Glomerular endothelial cell (primary cell): ENCODE measurements around the gene IFRD2. TPM values are rescaled to one million over a fixed set of nuclear protein-coding genes. Genes with fewer than 3 reads are reported as not detected.
A peak's percentile ranks its signal among the peaks of the same experiment; 100 is the strongest.

Experiments
- DNase-seq: peaks from one replicate; pipeline ENCODE4 v3.0.0-alpha.2; 2011; ENCODE audit warnings: low read depth, low spot score; ENCODE audit errors: extremely low read depth
- total RNA-seq: library from RNA; depleted of rRNA; stranded (reverse); fragments of >200 nt; gene quantifications from 2 replicates; pipeline ENCODE4 v1.2.3, GENCODE V29; 2015

The IFRD2 gene
- total RNA-seq, 1 donor from 2014 or later, result 60.3 TPM

GRCh38 chr3:50302095-50303012, 10.1 kb upstream of the IFRD2 start:
- no peak for DNase-seq

GRCh38 chr3:50300681-50301254, 8.5 kb upstream of the IFRD2 start:
- no peak for DNase-seq

DNA sequence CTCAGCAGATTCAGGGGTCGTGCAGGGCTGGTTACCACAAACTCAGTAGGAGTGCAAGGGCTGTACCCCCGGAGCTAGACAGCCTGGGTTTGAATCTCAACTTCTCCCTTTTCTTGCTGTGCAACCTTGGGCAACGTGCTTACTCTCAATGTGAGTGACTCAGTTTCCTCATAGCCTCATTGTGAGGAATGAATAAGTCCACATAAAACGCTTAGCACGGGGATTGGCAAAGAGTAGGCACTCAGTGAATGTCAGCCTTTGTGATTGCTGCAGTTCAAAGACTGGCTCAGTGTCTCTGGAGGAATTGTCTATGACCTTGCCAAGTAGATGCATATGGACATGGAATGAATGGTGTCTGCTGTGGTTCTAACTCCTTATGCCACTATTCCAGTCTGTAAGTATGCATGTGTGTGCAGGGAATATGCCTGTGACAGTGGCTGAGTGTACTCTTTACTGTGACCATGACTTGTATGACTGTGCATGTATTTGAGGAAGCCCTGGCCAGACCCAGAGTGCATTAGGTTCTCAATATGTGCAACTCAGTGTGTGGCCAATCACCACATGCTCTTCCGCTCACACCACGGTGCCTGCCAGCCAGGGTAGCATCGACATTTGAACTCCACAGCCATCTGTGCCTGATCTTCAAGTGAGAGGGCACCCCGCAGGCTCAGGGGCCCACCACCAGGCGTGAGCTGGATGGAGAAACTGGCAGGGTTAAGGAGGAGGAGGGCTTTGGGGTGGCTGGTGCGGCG, 7.9 kb upstream of the IFRD2 start:
- DNase-seq, result no peak

GRCh38 chr3:50299638-50299928, 7.4 kb upstream of the IFRD2 start:
- DNase-seq, result no peak

- peak; percentile 94 for DNase-seq
Measured at GRCh38 chr3:50298836-50299637, 6.8 kb upstream of the IFRD2 start, which contains the start of the genes HYAL3 and NAA80. HYAL3 (minus strand) TSS chr3:50299405; CDS start chr3:50295602, 3,803 bp downstream. NAA80 (minus strand) TSS chr3:50299405; CDS start chr3:50297463, 1,942 bp downstream.

GRCh38 chr3:50297896-50298725, 5.9 kb upstream of the IFRD2 start:
- DNase-seq, result no peak

GRCh38 chr3:50297384-50297775, 5.2 kb upstream of the IFRD2 start:
- no peak for DNase-seq

DNA sequence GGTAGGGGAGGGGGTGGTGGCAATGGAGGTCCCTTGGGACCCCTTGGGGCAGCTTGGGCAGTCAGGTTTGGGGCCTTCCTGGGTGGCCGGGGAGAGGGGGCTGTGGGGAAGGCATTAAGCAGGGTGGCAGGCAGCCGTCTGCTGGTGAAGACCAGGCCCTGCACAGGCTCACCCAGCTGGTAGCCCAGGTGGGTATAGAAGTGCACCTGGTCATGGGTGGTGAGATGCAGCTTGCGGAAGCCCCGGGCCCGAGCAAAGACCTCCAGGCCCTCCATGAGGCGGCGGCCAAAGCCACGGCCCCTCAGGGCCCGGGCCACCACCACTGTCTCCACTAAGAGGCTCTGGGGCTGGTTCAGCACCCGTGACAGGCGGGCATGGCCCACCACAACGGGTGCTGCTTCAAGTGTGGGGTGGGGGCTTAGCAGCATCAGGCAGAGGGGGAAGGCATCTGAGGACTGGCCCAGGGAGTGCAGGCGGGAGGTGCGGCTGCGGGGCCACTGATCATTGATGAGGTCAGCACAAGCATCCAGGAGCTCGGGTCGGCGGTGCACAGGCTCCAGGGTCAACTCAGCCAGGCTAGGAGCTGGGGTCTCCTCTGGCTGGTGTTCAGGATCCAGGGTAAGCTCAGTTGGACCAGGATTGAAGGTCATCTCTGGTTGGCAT, 4.6 kb upstream of the IFRD2 start:
- no peak for DNase-seq

DNA sequence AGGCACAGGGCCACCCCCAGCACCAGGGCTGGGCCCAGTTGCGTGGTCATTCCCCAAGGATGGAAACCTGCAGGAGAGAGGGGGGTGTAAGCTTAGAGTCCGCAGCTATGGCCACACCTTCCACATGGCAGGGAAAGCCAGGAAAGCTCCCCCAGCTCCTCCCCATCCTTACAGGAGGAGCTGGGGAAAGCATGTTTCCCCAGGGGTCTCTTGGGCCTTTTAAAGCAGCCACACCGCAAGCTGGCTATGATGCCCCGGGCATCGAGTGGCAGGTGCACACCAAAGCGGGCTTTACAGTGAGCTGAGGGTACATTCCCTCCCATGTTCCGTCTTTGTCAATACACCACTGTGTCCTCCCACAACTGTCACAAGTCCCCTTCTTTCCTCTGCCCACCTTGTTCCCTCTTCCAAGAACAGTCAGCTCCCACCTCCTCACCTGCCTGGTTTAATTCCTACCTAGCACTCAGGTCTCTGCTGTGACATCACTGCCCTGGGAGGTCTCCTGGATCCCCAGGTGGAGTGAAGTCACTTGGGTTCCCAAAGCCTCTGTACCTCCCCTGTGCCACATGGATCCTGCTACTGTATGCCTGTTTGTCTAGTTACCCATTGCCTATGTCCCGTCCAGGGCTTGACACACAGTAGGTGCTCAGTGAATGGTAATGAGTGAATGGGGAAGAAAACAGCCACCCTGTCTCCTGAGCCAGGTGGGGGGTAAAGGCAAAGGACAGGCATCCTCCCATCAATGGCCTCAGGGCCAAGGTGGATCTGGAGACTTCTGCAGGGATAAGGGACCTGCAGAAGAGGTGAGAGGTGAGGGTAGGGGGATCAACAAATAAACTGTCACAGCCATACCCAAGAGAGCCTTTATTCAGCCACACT, 3.6 kb upstream of the IFRD2 start:
- no peak for DNase-seq

GRCh38 chr3:50294492-50295403, 2.5 kb upstream of the IFRD2 start:
- no peak for DNase-seq

- no peak for DNase-seq
Measured at GRCh38 chr3:50294089-50294488, 1.9 kb upstream of the IFRD2 start.

- DNase-seq, result no peak
Measured at GRCh38 chr3:50293079-50293801, 1.0 kb upstream of the IFRD2 start.

- DNase-seq, result no peak
Measured at GRCh38 chr3:50290161-50290641, 2.0 kb downstream of the IFRD2 start.

DNA sequence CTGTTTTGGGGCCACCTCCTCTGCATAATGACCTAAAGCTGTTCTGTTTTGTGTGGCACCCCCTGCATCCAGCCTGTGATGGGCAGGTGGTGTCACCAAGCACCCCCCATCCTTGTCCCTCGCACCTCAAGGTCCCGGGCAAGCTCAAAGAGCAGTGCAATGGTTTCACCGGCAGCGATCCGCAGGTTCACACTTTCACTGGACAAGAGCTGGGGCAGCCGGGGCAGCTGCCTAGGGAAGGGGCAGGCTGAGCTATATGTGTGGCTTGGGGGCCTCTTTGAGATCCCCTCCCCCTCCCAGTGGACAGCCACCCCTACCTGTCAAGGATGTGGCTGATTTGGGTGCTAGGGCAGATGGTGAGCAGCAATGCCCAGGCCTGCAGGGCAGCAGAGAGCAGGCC, 3.1 kb downstream of the IFRD2 start:
- DNase-seq, result no peak

GRCh38 chr3:50288387-50289007, 3.7 kb downstream of the IFRD2 start:
- no peak for DNase-seq

- no peak for DNase-seq
Measured at GRCh38 chr3:50287262-50287661, 5.0 kb downstream of the IFRD2 start.
